HG02973 (cell line): ENCODE results near the gene STAT1.

Source experiments
- ATAC-seq: cut with Tn5 transposase; IDR thresholded peaks from one replicate; pipeline ENCODE4 v1.9.1; 2021; ENCODE audit warnings: moderate library complexity; ENCODE audit not compliant: unreplicated experiment

The STAT1 gene

GRCh38 chr2:190986221-190986953 is 27.6 kb downstream of the STAT1 start:
- no peak for ATAC-seq

DNA sequence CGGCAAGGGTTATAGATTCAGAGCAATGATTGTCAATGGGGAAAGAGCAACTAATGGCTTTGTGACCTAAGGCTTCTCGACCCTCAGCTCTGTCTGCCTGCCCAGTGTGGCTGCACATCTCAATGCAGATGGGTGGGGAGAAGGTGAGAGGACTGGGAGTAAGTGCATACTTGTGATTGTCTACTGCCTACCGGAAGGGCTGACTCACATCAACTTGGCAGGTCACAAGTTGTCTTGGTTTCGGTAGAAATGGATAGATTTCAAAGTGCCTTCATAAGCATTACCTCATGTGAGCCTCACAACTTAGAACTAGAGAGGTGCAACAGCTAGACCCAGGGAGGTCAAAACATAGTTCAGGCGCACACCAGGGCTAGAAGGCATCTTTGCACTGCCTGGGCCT is 29.4 kb downstream of the STAT1 start:
- no peak for ATAC-seq

DNA sequence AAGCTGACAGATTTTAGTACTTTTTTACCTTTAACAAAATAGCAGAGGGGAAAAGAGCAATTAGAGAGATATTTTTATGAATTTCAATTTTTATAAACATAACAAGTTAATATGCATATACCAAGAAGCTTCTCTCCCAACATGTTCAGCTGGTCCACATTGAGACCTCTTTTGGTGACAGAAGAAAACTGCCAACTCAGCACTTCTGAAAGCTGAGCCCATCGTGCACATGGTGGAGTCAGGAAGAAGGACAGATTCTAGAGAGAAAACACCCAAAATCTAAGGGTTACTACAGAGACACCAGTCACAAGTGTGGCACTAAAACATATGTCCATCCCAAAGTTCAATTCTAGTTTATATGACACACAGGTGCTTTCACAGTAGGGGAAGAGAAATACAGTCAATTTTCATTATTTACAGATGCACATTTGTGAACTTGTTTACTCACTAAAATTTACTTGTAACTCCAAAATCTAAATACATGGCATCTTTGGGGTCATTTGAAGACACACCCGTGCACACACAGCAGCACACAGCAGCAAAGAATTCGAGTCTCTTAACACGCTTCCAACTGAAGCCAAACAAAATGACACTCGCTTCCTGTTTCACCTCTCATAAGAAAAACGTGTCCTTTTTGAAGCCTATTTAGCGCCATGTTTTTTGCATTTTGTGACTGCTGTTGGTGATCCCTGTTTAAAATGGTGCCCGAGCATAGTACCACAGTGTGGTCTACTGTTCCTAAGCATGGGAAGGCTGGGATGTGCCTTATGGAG is 31.5 kb downstream of the STAT1 start:
- ATAC-seq, result no peak

DNA sequence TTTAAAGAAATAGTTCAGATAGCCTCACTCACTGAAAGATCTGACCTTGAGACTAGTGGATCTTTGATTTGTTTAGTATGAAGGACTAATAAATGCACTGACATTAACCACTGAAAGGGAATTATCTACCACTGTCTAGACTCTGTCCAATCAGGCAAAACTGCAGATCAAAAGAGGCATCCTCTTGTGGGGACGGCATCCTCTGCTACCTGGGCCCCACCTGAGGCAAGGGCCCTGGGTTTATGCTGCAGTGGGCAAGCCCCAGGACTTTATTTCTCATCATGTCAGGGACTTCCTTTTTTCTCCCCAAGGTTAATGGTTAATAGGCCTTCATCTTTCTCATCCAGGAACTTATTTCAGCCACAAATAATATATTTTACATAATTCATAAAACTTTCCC is 32.2 kb downstream of the STAT1 start:
- no peak for ATAC-seq

DNA sequence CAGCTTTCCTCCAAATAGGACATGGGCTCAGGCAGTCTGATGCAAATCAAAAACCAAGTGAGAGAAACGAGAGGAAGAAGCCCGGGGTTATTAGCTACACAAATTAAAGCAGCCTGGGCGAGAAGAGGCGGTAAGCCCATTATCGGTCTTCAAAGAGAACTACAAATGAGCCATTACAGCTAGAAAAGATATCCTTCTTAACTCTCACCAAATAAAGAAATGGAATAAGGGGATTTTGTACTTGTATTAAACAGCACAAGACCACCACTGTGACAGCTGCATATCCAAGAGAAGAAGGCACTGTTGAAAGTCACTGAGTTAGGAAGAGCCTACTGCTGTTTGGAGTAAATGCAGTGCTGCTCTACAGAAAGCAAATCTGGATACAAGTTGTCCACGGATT is 32.6 kb downstream of the STAT1 start:
- ATAC-seq, result no peak

GRCh38 chr2:190980630-190981209 is 33.3 kb downstream of the STAT1 start:
- ATAC-seq, result no peak

DNA sequence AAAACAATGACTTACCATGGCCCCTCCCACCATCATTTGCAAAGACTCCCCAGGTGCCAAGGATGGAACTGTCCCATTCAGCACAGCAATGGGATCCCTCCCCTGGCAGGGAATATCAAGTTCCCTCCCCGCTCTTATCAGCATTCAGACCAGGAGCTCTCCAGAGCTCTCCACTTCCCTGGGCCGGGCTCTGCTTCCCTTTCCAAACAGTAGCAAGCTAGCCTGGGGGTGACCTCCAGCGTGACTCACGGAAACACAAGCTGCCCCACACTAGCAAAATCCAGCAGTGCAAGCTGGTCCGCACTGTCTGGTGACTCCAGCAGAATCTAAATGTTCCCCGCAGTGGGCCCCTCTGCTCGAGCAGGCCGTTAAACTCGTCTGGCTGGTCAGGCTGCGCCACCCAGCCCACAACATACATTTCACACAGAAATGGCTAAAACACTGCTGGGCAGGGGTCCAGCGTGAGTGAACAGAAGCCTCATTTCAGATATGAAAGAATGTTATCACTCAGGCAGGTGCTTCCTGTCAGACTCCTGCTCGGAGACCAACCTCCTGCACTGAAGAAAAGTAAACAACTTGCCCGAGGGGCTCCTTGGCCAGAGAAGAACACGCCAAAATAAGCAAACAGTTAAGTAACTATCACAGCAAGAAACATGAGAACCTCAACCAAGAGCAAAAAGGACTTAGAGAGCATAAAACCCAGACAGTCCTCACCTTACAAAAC is 33.9 kb downstream of the STAT1 start:
- ATAC-seq, result no peak

GRCh38 chr2:190978389-190979053 is 35.5 kb downstream of the STAT1 start:
- ATAC-seq, result no peak

GRCh38 chr2:190977505-190977904 is 36.5 kb downstream of the STAT1 start:
- ATAC-seq, result no peak

DNA sequence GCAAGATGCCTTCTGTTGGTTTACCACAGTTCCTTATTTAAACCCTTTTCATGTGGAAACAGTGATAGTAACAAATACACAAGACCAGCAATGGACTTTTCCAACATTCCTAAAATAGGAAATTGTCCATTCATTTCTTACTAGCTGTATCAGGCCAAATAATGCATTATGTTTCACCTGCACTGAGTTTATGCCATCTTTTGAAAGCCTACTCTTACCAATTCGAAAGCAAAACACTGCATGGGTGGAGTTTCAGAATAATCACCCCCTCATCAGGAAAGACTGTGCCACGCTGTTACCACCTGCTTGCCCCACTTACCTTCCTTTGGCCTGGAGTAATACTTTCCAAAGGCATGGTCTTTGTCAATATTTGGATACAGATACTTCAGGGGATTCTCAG is 37.5 kb downstream of the STAT1 start:
- no peak for ATAC-seq

GRCh38 chr2:190974629-190975361 is 39.2 kb downstream of the STAT1 start:
- no peak for ATAC-seq

DNA sequence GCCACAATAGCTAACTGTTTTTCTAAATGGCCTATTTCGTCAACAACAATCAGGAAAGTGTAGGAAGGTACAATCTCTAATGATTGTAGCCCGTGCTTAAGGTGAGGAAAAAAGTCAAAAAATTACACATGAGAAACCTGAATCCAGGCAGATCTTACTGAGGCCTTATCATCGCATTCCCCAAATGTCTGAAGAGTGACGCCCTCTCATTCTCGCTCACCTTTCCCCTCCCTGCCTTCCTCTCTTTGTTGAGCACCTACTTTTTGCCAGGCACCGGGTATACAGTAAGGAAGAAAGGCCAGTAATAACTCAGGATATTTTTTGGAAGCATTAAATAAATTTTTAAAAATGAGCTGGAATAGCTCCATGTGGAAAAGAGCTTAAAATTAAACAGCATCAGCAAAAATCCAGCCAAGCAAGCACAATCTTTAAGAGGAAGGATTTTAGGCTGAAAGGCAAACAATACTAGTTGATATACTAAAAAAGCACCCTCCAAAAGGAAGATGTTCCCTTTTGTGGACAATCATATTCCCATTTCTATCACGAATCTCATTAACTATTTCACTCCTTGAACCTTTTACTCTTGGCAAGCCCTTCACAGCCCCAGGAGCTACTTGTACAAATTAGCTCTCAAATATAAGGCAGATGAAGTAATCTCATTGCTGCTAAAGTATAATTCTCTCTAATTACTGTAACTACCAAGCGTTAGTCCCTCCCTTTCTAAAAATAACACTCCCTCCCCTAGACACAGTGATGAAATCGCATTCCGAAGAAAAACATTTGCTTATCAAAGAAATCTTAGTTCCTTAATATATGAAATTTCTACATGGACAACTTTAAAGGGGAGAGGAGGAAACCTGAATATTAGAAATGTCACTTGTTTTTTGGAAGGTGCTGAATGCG is 40.0 kb downstream of the STAT1 start:
- ATAC-seq, result no peak

- no peak for ATAC-seq
Measured at GRCh38 chr2:190973262-190973661, 40.7 kb downstream of the STAT1 start.

DNA sequence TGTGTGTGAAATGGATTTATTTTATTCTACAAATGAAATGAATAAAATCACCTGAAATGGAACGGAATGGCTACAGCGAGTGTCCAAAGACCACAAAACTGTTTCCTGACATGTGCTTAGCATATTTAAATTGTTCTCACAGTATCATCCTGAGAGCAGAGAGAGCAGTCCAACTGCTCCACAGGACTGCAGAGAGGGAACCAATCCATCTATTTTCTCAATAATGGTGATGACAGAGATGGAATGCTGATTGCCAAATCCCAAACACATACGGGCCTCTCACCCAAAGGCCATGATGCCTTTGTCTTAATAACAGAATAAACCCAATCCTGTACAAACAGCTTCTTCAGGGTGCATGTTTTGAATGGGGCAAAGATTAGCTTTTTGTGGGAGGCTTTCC is 41.1 kb downstream of the STAT1 start:
- ATAC-seq, result no peak

DNA sequence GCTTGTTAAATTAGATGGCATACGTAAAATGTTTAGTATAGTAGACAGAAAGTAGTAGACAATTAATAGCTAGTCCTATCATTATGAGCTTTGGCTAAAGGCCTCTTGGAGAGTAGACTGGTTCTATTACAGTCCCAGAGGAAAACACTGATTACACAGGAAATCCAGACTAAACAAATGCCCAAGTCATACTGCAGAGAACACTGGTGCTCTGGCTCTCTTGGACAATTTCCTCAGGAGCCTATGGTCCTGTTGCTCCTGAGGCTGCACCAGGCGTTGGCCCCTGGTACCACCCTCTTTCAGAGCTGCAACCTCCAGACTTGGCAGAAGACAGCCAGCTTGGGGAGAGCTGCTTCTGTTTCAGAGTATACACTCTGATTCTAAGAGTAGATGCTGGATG is 41.8 kb downstream of the STAT1 start:
- ATAC-seq, result no peak

- no peak for ATAC-seq
Measured at GRCh38 chr2:190970873-190971506, 43.0 kb downstream of the STAT1 start.

DNA sequence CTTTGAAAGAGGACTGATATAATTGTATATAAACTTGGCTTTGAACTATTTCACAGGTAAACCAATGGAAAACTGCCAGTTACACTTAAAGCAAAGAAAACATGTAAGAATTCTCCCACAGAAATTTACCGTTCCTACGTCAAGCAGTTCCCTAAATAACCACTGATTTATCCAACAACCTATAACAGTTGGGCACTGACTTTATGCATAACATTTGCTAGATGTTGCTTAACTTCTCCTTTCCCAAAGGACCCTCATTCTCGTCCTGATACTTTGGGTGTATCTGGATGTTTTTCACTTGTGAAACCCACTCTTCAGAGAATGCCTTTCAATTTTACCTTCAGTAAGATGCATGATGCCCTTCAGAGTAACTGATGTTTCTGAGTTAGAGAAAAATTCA is 43.8 kb downstream of the STAT1 start:
- no peak for ATAC-seq

GRCh38 chr2:190968522-190968921 is 45.4 kb downstream of the STAT1 start:
- no peak for ATAC-seq
